MM.1S (cell line): ENCODE data around the gene ELANE.

Source experiments
- EZH2 ChIP-seq: fragments of 300-600 bp; sonication (generic); optimal IDR thresholded peaks from 2 replicates; pipeline ENCODE3; 2017; ENCODE audit warnings: low read depth, mild to moderate bottlenecking, antibody characterized with exemption, low read length, mixed read lengths
- EZH2phosphoT487 ChIP-seq: fragments of 300-600 bp; sonication (generic); IDR thresholded peaks from 2 replicates; pipeline ENCODE4 v1.6.1; 2018; ENCODE audit warnings: antibody characterized with exemption, low read length
- TF ChIP-seq, protein P1 (sequence below): fragments of 300-600 bp; sonication (generic); IDR thresholded peaks from 2 replicates; pipeline ENCODE4 v1.5.1; 2016; ENCODE audit warnings: antibody characterized with exemption, low read length, mixed read lengths

DNA sequence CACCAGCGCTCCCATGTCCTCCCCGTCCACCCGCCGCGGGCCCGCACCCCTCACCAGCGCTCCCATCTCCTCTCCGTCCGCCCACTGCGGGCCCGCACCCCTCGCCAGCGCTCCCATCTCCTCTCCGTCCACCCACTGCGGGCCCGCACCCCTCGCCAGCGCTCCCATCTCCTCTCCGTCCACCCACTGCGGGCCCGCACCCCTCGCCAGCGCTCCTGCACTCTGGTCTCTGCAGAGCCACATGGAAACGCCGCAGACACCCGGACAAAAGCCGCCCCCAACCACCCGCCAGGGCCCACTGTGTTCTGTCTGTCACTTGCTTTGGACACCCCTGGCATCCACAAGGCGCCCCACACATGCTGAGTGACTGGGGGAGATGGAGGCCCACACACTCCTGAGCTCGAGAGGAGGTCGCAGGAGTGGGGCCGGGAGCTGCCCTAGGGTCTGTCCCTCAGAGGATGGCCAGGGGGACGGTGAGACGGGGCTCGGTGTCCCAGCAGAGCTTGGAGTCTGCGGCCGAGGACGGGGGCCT, 14.7 kb downstream of the ELANE start:
- no peak for TF ChIP-seq EZH2phosphoT487
- TF ChIP-seq, protein P1, sequence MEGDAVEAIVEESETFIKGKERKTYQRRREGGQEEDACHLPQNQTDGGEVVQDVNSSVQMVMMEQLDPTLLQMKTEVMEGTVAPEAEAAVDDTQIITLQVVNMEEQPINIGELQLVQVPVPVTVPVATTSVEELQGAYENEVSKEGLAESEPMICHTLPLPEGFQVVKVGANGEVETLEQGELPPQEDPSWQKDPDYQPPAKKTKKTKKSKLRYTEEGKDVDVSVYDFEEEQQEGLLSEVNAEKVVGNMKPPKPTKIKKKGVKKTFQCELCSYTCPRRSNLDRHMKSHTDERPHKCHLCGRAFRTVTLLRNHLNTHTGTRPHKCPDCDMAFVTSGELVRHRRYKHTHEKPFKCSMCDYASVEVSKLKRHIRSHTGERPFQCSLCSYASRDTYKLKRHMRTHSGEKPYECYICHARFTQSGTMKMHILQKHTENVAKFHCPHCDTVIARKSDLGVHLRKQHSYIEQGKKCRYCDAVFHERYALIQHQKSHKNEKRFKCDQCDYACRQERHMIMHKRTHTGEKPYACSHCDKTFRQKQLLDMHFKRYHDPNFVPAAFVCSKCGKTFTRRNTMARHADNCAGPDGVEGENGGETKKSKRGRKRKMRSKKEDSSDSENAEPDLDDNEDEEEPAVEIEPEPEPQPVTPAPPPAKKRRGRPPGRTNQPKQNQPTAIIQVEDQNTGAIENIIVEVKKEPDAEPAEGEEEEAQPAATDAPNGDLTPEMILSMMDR, result no peak
- no peak for TF ChIP-seq EZH2
